Uterus (tissue), 4 donors: ENCODE measurements around the gene GRM8. TPM values are rescaled to one million over a fixed set of nuclear protein-coding genes. Genes with fewer than 3 reads are reported as not detected.

Experiments
- DNase-seq, 2 donors: peaks; one replicate each; pipeline ENCODE4 v3.0.0-alpha.2; 2019 to 2020
- H3K27ac ChIP-seq, 2 donors: fragments of 200-600 bp; sonication (generic); 1 replicate in 1 of 2; 2 replicates in 1 of 2; pipeline ENCODE4 v1.5.1; 2016 to 2018
- H3K27me3 ChIP-seq, 2 donors: fragments of 200-600 bp; sonication (generic); one replicate each; pipeline ENCODE4 v1.5.1; 2018 to 2019; ENCODE audit warnings: control low read depth in 1 of 2
- H3K36me3 ChIP-seq, 2 donors: fragments of 200-600 bp; sonication (generic); one replicate each; pipeline ENCODE4 v1.5.1; 2019; ENCODE audit warnings: control low read depth in 1 of 2
- H3K4me1 ChIP-seq, 2 donors: fragments of 200-600 bp; sonication (generic); one replicate each; pipeline ENCODE4 v1.5.1; 2018 to 2019; ENCODE audit warnings: control low read depth in 1 of 2
- H3K4me3 ChIP-seq, 2 donors: fragments of 200-600 bp; sonication (generic); 1 replicate in 1 of 2; 2 replicates in 1 of 2; pipeline ENCODE4 v1.5.1; 2018 to 2019; ENCODE audit warnings: mild to moderate bottlenecking in 1 of 2
- H3K9me3 ChIP-seq, 2 donors: fragments of 200-600 bp; sonication (generic); one replicate each; pipeline ENCODE4 v1.5.1; 2019; ENCODE audit warnings: control low read depth in 1 of 2
- POLR2A ChIP-seq, 2 donors: fragments of 450-650 bp; IDR thresholded peaks; one replicate each; pipeline ENCODE4 v1.6.1; 2016; ENCODE audit warnings: antibody characterized with exemption in 2 of 2, mild to moderate bottlenecking in 1 of 2, moderate library complexity in 1 of 2
- intact Hi-C: fragments of 100-400 bp; cut with DNase I; formaldehyde crosslinking; loops from one replicate; pipeline ENCODE4 v1.15.1; 2023; ENCODE audit warnings: low total_unique reads
- total RNA-seq, 4 donors: library from RNA; depleted of rRNA in 3 of 4; stranded (reverse); fragments of >200 nt in 3 of 4; gene quantifications; one replicate each; pipeline versions ENCODE4 v1.1.0 to v1.2.4, GENCODE V29; 2014 to 2023
- TF ChIP-seq, protein P1 (sequence below), 4 experiments: fragments of 200-600 bp in 2 of 4; fragments of 450-650 bp in 2 of 4; sonication (generic) in 2 of 4; IDR thresholded peaks; one replicate each; pipeline ENCODE4 v1.5.1; 2016 to 2019; ENCODE audit warnings: antibody characterized with exemption in 4 of 4, mild to moderate bottlenecking in 2 of 4, moderate library complexity in 1 of 4
- donor health status: DM: yes; HTN: yes; CAD: no.

Gene GRM8
- total RNA-seq, 4 donors from 2014 or later, result 3.9 TPM; not detected in 3

DNA sequence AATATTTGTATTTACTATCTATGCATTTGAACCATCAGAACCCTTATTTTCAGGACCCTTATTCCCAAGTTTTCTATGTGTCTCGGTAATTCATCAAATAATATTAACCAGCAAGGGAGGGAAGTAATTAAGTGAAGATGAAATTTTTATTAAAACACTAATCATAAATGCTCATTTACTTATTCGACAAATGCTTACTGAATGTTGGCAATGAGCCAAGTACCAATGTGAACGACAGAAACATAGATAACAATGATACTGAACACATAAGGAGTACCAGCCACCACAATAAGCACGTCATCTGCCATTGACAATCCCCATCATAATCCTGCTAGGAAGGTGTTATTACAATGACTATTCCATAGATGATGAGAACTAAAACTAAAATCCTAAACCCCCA, 45.5 kb downstream of the GRM8 start:
- TF ChIP-seq, protein P1, sequence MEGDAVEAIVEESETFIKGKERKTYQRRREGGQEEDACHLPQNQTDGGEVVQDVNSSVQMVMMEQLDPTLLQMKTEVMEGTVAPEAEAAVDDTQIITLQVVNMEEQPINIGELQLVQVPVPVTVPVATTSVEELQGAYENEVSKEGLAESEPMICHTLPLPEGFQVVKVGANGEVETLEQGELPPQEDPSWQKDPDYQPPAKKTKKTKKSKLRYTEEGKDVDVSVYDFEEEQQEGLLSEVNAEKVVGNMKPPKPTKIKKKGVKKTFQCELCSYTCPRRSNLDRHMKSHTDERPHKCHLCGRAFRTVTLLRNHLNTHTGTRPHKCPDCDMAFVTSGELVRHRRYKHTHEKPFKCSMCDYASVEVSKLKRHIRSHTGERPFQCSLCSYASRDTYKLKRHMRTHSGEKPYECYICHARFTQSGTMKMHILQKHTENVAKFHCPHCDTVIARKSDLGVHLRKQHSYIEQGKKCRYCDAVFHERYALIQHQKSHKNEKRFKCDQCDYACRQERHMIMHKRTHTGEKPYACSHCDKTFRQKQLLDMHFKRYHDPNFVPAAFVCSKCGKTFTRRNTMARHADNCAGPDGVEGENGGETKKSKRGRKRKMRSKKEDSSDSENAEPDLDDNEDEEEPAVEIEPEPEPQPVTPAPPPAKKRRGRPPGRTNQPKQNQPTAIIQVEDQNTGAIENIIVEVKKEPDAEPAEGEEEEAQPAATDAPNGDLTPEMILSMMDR (IDR thresholded peaks at IDR 0.05), result no peak
- no peak for TF ChIP-seq POLR2A (IDR thresholded peaks at IDR 0.05)
- H3K9me3 ChIP-seq, result no peaks in the 10 kb centered on the region
- no peaks in the 10 kb centered on the region for H3K4me1 ChIP-seq
- DNase-seq, result no peak
- H3K27me3 ChIP-seq, result no peaks in the 10 kb centered on the region
- no peak overlapping the region for H3K27ac ChIP-seq
- intact Hi-C loops, result no loop called here
- no peaks in the 10 kb centered on the region for H3K36me3 ChIP-seq
- no peak overlapping the region for H3K4me3 ChIP-seq

DNA sequence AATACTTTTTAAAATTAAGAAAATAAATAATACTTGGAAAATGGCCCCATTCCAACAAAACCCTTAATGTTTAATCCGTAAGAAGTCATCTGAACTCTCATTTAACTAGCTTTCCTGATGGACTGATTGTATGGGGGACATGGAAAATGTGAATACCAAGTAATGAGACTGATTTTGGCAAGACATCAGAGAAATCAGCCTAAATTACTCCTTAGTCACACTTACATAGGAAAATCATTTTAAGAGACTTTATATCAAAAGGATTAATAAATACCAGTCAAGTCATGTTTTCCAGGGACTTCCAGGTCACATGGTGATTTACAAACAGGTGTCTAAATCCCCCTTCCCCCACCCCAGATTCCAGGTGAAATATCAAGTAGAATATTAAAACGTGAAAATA, 58.2 kb downstream of the GRM8 start:
- no peak for DNase-seq
- no peak overlapping the region for H3K4me3 ChIP-seq
- no peak for TF ChIP-seq POLR2A (IDR thresholded peaks at IDR 0.05)
- TF ChIP-seq, protein P1 (IDR thresholded peaks at IDR 0.05), result no peak

DNA sequence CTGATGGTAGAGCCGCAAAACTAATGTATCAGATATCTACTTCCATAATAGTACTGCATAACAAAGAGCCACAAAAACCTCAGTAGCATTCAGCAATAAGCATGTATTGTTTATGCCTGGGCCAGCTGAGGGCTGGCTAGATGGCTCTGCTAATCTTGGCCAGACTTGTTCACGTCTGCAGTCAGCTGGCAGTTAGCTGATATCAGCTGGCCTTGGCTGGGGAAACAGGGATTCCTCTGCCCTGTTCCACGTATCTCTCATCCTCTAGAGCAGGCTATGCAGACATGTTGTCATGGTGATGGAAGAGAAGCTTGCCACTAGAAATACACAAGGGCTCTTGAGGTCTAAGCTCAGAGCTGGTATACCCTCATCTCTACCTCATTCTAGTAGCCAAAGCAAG, 62.9 kb downstream of the GRM8 start:
- intact Hi-C loops, result no loop called here

More for the DNA sequence above, 58.2 kb downstream of the GRM8 start:
- Histone ChIP-seq H3K4me1 (no peaks in the 10 kb centered on the region), H3K27me3 (no peaks in the 10 kb centered on the region), H3K27ac (no peak overlapping the region), H3K36me3 (no peaks in the 10 kb centered on the region), H3K9me3 (no peaks in the 10 kb centered on the region)
- intact Hi-C loops, result no loop called here

DNA sequence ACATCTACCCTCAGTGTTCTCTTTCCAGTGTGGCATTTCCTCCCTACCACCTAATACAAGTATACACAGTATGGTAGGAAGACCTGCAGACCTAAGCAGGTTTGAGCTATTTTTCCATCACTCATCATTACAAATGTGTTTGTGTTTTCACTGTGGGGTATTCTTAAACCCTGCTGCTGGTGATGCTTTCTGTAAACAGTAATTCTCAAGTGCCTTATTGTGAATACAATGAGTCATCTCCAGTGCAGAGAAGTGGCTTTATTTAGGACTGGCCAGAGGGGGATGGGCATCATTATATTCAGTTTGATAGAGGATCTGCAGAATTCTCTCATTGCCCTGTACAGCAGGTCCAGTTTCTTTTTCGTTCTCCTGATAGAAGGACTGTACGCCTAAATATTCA, 63.7 kb downstream of the GRM8 start:
- DNase-seq, result no peak
- TF ChIP-seq, protein P1 (IDR thresholded peaks at IDR 0.05), result no peak
- TF ChIP-seq POLR2A (IDR thresholded peaks at IDR 0.05), result no peak
- Histone ChIP-seq H3K27ac (no peak overlapping the region), H3K4me1 (no peaks in the 10 kb centered on the region), H3K27me3 (no peaks in the 10 kb centered on the region), H3K36me3 (no peaks in the 10 kb centered on the region), H3K4me3 (no peak overlapping the region), H3K9me3 (no peaks in the 10 kb centered on the region)
- intact Hi-C loops, result no loop called here

More for the DNA sequence above, 62.9 kb downstream of the GRM8 start:
- no peaks in the 10 kb centered on the region for H3K9me3 ChIP-seq
- H3K27ac ChIP-seq, result no peak overlapping the region
- no peaks in the 10 kb centered on the region for H3K4me1 ChIP-seq
- H3K4me3 ChIP-seq, result no peak overlapping the region
- no peaks in the 10 kb centered on the region for H3K27me3 ChIP-seq
- no peak for TF ChIP-seq POLR2A (IDR thresholded peaks at IDR 0.05)
- TF ChIP-seq, protein P1 (IDR thresholded peaks at IDR 0.05), result no peak
- no peaks in the 10 kb centered on the region for H3K36me3 ChIP-seq
- DNase-seq, result no peak

DNA sequence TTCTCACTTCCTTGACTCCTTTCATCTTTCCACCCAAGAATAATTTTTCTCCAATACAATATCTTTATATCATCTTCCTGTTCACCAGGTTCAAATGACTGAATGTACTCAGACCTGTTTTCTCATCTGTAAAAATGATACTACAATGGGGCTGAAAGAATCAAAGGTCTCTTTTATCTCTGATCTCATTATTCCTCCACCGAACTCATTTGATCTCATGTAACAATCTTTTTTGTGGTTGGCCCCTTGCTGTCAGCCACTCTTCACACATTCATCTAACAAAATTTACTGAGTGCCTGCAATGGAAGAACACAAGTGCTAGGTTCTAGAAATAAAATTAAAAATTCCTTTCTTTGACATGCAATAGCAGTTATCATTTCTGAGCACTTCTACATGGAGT, 65.0 kb downstream of the GRM8 start:
- Histone ChIP-seq H3K36me3 (no peaks in the 10 kb centered on the region), H3K27me3 (no peaks in the 10 kb centered on the region), H3K4me1 (no peaks in the 10 kb centered on the region), H3K27ac (no peak overlapping the region), H3K9me3 (no peaks in the 10 kb centered on the region), H3K4me3 (no peak overlapping the region)
- DNase-seq, result no peak
- intact Hi-C loops, result no loop called here
- no peak for TF ChIP-seq POLR2A (IDR thresholded peaks at IDR 0.05)
- TF ChIP-seq, protein P1 (IDR thresholded peaks at IDR 0.05), result no peak
